NCI-H345 treated with DMSO at 0.1 percent for 48 hours (cell line): ENCODE results near the gene CCNDBP1.

Source experiments
- DNase-seq: peaks from one replicate; lab custom pipeline; 2025; ENCODE audit not compliant: unreplicated experiment; lab: John Stamatoyannopoulos, UW

CCNDBP1 gene

GRCh38 chr15:43243020-43243645, 57.9 kb downstream of the CCNDBP1 start:
- no peak for DNase-seq

GRCh38 chr15:43244092-43244491, 58.9 kb downstream of the CCNDBP1 start:
- DNase-seq: no peak

- DNase-seq: no peak
Measured at GRCh38 chr15:43246261-43246774, 61.1 kb downstream of the CCNDBP1 start.
